Lower leg skin (tissue), 4 donors: Measurements from ENCODE around the gene RORC. TPM values are rescaled to one million over a fixed set of nuclear protein-coding genes. Genes with fewer than 3 reads are reported as not detected.

Experiments
- DNase-seq, 2 donors: peaks; one replicate each; pipeline ENCODE4 v3.0.0-alpha.2; 2019; ENCODE audit warnings: low spot score in 2 of 2
- H3K4me3 ChIP-seq: fragments of 200-600 bp; sonication (generic); 2 replicates; pipeline ENCODE4 v1.5.1; 2017; ENCODE audit warnings: mild to moderate bottlenecking, low read depth; ENCODE audit not compliant: poor library complexity, severe bottlenecking
- CTCF ChIP-seq, 3 donors: fragments of 450-650 bp; IDR thresholded peaks; one replicate each; pipeline ENCODE4 v1.5.1; 2016; ENCODE audit warnings: antibody characterized with exemption in 3 of 3, mild to moderate bottlenecking in 3 of 3, moderate library complexity in 2 of 3
- POLR2A ChIP-seq, 2 donors: fragments of 450-650 bp; IDR thresholded peaks; one replicate each; pipeline ENCODE4 v1.6.1; 2016 to 2017; ENCODE audit warnings: antibody characterized with exemption in 2 of 2, mild to moderate bottlenecking in 1 of 2, moderate library complexity in 1 of 2
- WGBS, 2 donors: methylation state at CpG; one replicate each; pipeline ENCODE4 v1.1.5; 2018; 5-methylcytosine and 5-hydroxymethylcytosine counted together
- intact Hi-C: fragments of 100-400 bp; cut with DNase I; formaldehyde crosslinking; loops from one replicate; pipeline ENCODE4 v1.15.0; 2023; ENCODE audit warnings: low total_unique reads
- total RNA-seq, 4 donors: library from RNA; depleted of rRNA; stranded (reverse); fragments of >200 nt; gene quantifications; one replicate each; pipeline ENCODE4 v1.1.0, GENCODE V29; 2016

RORC gene
- total RNA-seq, 4 donors from 2014 or later: 33.6 to 83.2 (median 58.2) TPM

DNA sequence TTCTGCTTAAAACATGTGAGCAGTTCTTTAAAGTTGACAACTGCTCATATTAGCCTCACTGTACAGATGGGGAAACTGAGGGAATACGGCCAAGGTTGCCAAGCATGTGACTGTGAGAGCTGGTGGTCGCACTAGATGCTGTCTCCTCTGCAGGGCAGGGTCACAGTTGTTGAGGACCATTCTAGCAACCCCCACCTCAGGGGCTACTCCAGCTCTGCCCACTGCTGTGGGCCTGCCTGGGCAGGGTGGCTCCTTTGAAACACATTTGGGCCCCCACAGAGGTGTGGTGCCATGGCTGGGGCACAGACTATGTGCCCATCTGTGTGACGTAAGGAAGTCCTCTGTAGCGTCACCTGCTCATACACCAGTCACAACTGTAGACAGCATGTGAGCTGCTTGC is 21.1 kb upstream of the RORC start:
- DNase-seq: peak in 1 of 2 donors; percentile 62
- 83 to 96% methylated on average over 3 to 4 of the region's 4 CpGs for WGBS, 2 donors
- no peak overlapping the region for H3K4me3 ChIP-seq
- no peak for TF ChIP-seq CTCF (IDR thresholded peaks at IDR 0.05)
- TF ChIP-seq POLR2A (IDR thresholded peaks at IDR 0.05): no peak
- intact Hi-C loops: no loop called here

DNA sequence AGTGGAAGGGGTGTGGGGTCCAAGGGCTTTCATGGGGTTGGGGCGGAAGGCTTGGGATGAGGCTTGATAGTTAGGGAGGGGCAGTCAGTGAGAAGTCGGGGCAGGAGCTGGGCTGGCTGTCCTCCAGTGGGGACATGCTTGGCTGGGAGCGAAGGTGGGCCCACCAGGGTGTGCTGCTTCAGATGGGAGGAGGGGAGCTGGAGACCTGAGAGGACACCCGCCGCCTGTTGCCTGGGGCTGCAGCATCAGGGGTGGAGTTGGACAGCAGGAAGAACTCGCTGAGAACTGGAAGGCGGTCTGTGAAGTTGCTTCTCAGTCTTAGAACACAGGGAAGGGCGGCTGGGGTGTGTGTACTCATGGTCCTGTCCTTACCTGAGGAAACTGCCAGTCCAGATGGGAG is 20.3 kb upstream of the RORC start:
- peak in 1 of 2 donors; percentile 80 for DNase-seq
- H3K4me3 ChIP-seq: no peak overlapping the region
- 52 to 65% methylated on average over 8 of the region's 8 CpGs for WGBS, 2 donors
- intact Hi-C loops: no loop called here
- TF ChIP-seq POLR2A (IDR thresholded peaks at IDR 0.05): no peak
- TF ChIP-seq CTCF (IDR thresholded peaks at IDR 0.05): no peak

GRCh38 chr1:151849871-151850270 is 18.3 kb upstream of the RORC start:
- TF ChIP-seq CTCF (IDR thresholded peaks at IDR 0.05) (no peak), POLR2A (IDR thresholded peaks at IDR 0.05) (no peak)
- intact Hi-C loops: no loop called here
- DNase-seq: peak in 1 of 2 donors; percentile 75
- no peak overlapping the region for H3K4me3 ChIP-seq

- DNase-seq: peak in 1 of 2 donors; percentile 36
- intact Hi-C loops: no loop called here
- TF ChIP-seq CTCF (IDR thresholded peaks at IDR 0.05): no peak
- H3K4me3 ChIP-seq: no peak overlapping the region
- 37 to 40% methylated on average over 3 of the region's 3 CpGs for WGBS, 2 donors
These were observed 17.5 kb upstream of the RORC start for GRCh38 chr1:151849126-151849525.

GRCh38 chr1:151847867-151848596 is 16.4 kb upstream of the RORC start:
- H3K4me3 ChIP-seq: no peak overlapping the region
- 64 to 65% methylated on average over 11 of the region's 11 CpGs for WGBS, 2 donors
- peak in 1 of 2 donors; percentile 78 for DNase-seq
- intact Hi-C loops: no loop called here
- TF ChIP-seq POLR2A (IDR thresholded peaks at IDR 0.05) (no peak), CTCF (IDR thresholded peaks at IDR 0.05) (no peak)
